Loucy (cell line): ENCODE results near the gene TGM4.

Source experiments
- H2AFZ ChIP-seq: fragments of 200-600 bp; sonication (generic); 2 replicates; pipeline ENCODE4 v1.6.0; 2016; ENCODE audit warnings: antibody characterized with exemption, mild to moderate bottlenecking, low read length, moderate library complexity
- H3F3A ChIP-seq: fragments of 200-600 bp; 2 replicates; pipeline ENCODE4 v1.6.0; 2016; ENCODE audit warnings: antibody characterized with exemption, low read depth, mild to moderate bottlenecking
- H3K27me3 ChIP-seq: fragments of 200-600 bp; sonication (generic); 2 replicates; pipeline ENCODE4 v1.6.1; 2014; ENCODE audit warnings: low read length, mild to moderate bottlenecking; ENCODE audit not compliant: insufficient read depth, poor library complexity, severe bottlenecking
- H3K36me3 ChIP-seq: fragments of 200-600 bp; sonication (generic); 2 replicates; pipeline ENCODE4 v1.6.1; 2016; ENCODE audit warnings: low read length; ENCODE audit not compliant: insufficient read depth
- H3K4me1 ChIP-seq: fragments of 200-600 bp; sonication (generic); 2 replicates; pipeline ENCODE4 v1.5.1; 2014; ENCODE audit warnings: low read length, mild to moderate bottlenecking; ENCODE audit not compliant: insufficient read depth, poor library complexity, severe bottlenecking
- H3K4me2 ChIP-seq: fragments of 200-600 bp; sonication (generic); 2 replicates; pipeline ENCODE4 v1.6.0; 2014; ENCODE audit warnings: antibody characterized with exemption, low read length, low read depth, mild to moderate bottlenecking; ENCODE audit not compliant: poor library complexity, severe bottlenecking
- H3K4me3 ChIP-seq: fragments of 200-600 bp; sonication (generic); 2 replicates; pipeline ENCODE4 v1.5.1; 2014; ENCODE audit warnings: low read length, mild to moderate bottlenecking, mixed read lengths; ENCODE audit not compliant: poor library complexity, severe bottlenecking
- H3K79me2 ChIP-seq: fragments of 200-600 bp; sonication (generic); 2 replicates; pipeline ENCODE4 v1.6.1; 2014; ENCODE audit warnings: low read length; ENCODE audit not compliant: insufficient read depth
- H3K9ac ChIP-seq: fragments of 200-600 bp; sonication (generic); 2 replicates; pipeline ENCODE4 v1.6.0; 2014; ENCODE audit warnings: mild to moderate bottlenecking, low read depth, low read length, moderate library complexity; ENCODE audit not compliant: poor library complexity, severe bottlenecking
- H3K9me2 ChIP-seq: fragments of 200-600 bp; sonication (generic); replicated peaks from 2 replicates; pipeline ENCODE4 v1.6.1; 2016; ENCODE audit warnings: low read depth, low read length, mixed read lengths
- H3K9me3 ChIP-seq: fragments of 200-600 bp; sonication (generic); 2 replicates; pipeline ENCODE4 v1.6.1; 2014; ENCODE audit warnings: mild to moderate bottlenecking, antibody characterized with exemption, low read length, low read depth; ENCODE audit not compliant: insufficient read depth
- H4K20me1 ChIP-seq: fragments of 200-600 bp; sonication (generic); 2 replicates; pipeline ENCODE4 v1.6.0; 2014; ENCODE audit warnings: antibody characterized with exemption, low read length, mild to moderate bottlenecking; ENCODE audit not compliant: insufficient read depth, poor library complexity, severe bottlenecking
- EZH2phosphoT487 ChIP-seq: fragments of 200-600 bp; IDR thresholded peaks from 2 replicates; pipeline ENCODE4 v1.6.1; 2018; ENCODE audit warnings: antibody characterized with exemption, mild to moderate bottlenecking, moderate library complexity, borderline replicate concordance
- TF ChIP-seq, protein P1 (sequence below): fragments of 200-600 bp; sonication (generic); conservative IDR thresholded peaks from 2 replicates; pipeline ENCODE4 v1.5.1; 2014; ENCODE audit warnings: mild to moderate bottlenecking, antibody characterized with exemption, low read length

Gene TGM4

DNA sequence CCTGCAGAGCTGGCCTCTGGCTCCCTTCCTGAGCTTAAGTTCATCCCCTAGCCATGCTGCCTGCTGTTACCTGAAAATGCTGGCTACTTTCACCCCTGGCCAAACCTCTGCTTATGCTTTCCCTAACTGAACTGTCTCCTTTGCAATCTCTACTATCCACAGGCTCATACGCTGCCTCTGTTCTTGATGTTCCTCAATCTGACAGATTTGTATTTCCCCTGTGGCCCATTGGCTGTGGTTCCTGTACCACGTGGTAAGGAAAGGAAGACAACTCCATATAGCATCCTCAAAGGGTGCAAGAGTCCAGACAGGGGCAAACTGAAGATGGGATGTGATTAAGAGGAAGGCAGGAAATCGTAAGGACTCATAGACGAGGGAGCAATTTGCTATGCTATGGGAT lies 33.2 kb downstream of the TGM4 start:
- Histone ChIP-seq H4K20me1 (no peaks in the 10 kb centered on the region), H3K9me3 (peaks cover 8% of the 10 kb centered on the region; the same call in 1 of the 2 replicates), H3K9ac (no peak overlapping the region), H3K4me3 (no peak overlapping the region), H3K36me3 (no peaks in the 10 kb centered on the region), H3K4me2 (no peak overlapping the region), H3K4me1 (no peaks in the 10 kb centered on the region), H3K27me3 (no peaks in the 10 kb centered on the region), H2AFZ (no peak overlapping the region), H3K9me2 (no peaks in the 10 kb centered on the region), H3F3A (no peaks in the 10 kb centered on the region), H3K79me2 (no peaks in the 10 kb centered on the region)
- TF ChIP-seq EZH2phosphoT487, result no peak
- TF ChIP-seq, protein P1, sequence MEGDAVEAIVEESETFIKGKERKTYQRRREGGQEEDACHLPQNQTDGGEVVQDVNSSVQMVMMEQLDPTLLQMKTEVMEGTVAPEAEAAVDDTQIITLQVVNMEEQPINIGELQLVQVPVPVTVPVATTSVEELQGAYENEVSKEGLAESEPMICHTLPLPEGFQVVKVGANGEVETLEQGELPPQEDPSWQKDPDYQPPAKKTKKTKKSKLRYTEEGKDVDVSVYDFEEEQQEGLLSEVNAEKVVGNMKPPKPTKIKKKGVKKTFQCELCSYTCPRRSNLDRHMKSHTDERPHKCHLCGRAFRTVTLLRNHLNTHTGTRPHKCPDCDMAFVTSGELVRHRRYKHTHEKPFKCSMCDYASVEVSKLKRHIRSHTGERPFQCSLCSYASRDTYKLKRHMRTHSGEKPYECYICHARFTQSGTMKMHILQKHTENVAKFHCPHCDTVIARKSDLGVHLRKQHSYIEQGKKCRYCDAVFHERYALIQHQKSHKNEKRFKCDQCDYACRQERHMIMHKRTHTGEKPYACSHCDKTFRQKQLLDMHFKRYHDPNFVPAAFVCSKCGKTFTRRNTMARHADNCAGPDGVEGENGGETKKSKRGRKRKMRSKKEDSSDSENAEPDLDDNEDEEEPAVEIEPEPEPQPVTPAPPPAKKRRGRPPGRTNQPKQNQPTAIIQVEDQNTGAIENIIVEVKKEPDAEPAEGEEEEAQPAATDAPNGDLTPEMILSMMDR, result no peak

- Histone ChIP-seq H3K9me3 (peaks cover 8% of the 10 kb centered on the region; the same call in 1 of the 2 replicates), H2AFZ (no peak overlapping the region), H4K20me1 (no peaks in the 10 kb centered on the region), H3K4me1 (no peaks in the 10 kb centered on the region), H3K4me2 (no peak overlapping the region), H3F3A (no peaks in the 10 kb centered on the region), H3K9ac (no peak overlapping the region), H3K79me2 (no peaks in the 10 kb centered on the region), H3K4me3 (no peak overlapping the region), H3K9me2 (no peaks in the 10 kb centered on the region), H3K36me3 (no peaks in the 10 kb centered on the region), H3K27me3 (no peaks in the 10 kb centered on the region)
- TF ChIP-seq, protein P1, result no peak
- TF ChIP-seq EZH2phosphoT487, result no peak
These were observed 34.7 kb downstream of the TGM4 start for GRCh38 chr3:44909063-44909462.

DNA sequence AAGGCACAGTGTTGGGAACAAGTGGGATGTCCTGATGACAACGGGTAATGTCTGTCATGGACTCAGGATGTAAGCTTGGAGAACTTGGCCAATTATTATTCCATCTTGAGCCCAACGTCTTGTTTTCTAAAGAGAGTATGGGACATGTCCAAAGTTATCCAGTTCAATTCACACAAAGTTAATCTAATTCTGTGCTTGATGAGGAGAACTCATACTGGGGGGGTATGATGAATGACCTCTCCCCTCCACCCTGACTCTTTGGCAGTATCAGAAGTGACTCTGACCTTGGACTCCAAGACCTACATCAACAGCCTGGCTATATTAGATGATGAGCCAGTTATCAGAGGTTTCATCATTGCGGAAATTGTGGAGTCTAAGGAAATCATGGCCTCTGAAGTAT lies 36.3 kb downstream of the TGM4 start:
- TF ChIP-seq, protein P1, result no peak
- TF ChIP-seq EZH2phosphoT487, result no peak
- no peaks in the 10 kb centered on the region for H3K79me2 ChIP-seq

More for the DNA sequence above, 36.3 kb downstream of the TGM4 start:
- Histone ChIP-seq H3K9me2 (no peaks in the 10 kb centered on the region), H3K4me2 (no peak overlapping the region), H3K4me3 (no peak overlapping the region), H3K9me3 (peaks cover 4% of the 10 kb centered on the region; the same call in 1 of the 2 replicates), H3K9ac (no peak overlapping the region), H3F3A (no peaks in the 10 kb centered on the region), H3K36me3 (no peaks in the 10 kb centered on the region), H3K27me3 (no peaks in the 10 kb centered on the region), H2AFZ (no peak overlapping the region), H3K4me1 (no peaks in the 10 kb centered on the region), H4K20me1 (no peaks in the 10 kb centered on the region)
